Hippocampal formation (tissue), 2 donors: ENCODE data around the gene CCDC28B.

Experiments used
- DNase-seq, 2 donors: peaks; one replicate each; lab custom pipeline; 2025; lab: John Stamatoyannopoulos, UW

The CCDC28B gene

GRCh38 chr1:32194984-32195383, 5.4 kb upstream of the CCDC28B start:
- no peak for DNase-seq

GRCh38 chr1:32195531-32195930, 4.9 kb upstream of the CCDC28B start:
- no peak for DNase-seq

DNA sequence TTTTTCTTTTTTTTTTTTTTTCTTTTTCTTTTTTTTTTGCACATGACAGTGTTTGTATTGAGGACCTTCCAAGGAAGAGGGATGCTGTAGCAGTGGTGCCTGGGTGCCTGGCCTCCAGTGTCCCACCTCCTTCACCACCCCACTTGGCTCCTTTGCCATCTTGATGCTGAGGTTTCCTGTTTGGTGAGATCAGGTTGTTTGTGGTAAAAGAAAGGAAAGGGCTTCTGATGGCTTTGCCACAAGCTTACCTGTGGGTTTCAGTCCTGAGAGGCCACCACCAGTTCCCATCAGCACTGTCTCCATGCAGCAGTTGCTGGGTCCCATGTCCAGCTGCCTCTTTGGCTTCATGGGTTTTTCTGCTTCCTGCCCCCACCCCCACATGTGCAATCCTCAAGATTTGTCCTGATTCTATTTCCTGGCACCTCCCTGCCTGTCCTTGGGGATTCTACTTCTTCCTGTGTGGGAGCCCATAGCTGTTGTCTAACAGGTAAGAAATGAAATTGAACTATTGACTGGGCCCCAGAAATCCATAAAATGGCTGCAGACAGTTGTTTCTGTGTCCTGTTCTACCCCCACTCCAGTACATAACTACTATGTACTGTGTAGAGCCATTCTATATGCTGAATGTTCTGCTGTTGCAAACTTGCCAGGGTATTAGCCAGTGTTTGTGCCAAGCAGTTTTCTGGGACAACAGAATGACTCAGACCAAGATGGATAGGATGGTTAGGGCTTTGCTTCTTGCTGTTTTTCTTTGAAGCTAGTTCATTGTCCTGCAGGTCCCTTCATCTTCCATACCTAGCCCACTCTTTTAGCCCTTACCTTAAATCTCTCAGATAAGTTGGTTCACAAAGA, 4.2 kb upstream of the CCDC28B start:
- DNase-seq = no peak

- DNase-seq = no peak
These were observed 3.3 kb upstream of the CCDC28B start for GRCh38 chr1:32197074-32197473.

GRCh38 chr1:32197837-32198236, 2.6 kb upstream of the CCDC28B start:
- no peak for DNase-seq

DNA sequence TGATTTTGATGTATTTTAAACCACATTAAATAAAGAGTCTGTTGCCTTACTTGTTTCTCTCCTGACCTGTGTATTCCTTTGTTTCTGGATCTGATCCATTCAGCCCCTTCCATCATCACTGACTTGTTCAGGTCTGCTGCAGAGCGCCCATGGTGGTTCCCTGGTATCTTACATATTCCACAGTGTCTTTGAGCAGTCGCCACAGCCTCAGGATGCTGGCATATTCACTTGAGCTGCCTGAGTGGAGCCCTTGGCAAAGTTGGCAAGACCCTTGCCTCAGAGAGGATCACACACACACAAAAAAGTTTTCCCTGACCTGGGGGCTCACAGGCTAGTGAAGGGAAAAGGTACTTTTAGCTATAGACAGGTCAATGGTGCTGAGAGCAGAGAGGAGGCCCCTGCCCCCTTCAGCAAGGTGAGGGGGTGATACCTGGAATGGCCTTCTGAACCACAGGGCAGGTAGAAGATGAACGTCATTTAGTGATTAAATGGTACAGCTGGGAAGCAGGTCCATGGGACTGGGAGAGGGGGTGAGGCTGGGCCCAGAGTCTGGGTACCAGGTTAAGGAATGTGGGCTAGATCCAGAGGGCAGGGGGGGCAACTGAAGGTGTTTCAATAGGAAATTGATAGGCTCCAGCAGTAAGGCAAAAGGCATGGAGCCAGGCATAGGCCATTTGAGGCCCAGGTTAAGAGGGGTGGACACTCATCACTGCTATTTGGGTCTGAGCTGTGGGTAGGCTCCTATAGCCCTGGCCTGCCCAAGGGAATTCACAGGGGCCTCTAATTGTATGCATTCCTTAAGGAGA, 2.0 kb upstream of the CCDC28B start:
- DNase-seq = no peak

DNA sequence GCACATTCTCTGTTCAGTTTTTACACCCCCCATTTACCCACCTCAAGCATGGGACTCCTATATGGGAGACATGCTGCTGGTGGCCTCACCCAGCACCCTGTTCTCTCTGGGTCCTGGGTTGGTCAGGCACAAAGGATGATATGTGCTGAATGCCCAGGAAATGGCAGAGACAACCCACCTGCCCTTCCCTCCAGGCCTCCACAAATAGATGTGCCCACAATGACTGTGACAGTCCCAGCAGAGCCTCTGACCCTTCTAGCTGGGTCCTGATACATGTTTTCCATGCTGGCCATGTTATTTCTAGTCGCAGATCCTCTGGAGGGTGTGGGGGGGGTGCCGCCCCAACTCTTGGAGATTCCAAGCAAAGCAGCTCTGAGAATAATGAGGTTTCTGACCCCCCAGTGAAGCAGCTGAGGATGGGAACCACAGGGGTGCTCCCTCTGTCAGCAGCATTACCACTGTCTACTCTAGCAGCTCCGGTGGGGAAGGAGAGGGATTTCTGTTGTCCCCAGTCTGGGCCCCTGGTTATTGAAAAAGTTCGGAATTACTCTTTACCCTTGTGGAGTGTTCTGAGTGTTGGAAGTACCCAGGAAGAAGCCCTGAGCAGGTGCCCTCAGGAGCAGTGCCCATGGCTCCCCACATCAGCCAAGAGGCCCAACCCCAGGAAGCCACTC, 1.2 kb upstream of the CCDC28B start:
- no peak for DNase-seq

GRCh38 chr1:32199717-32200072, 700 bp upstream of the CCDC28B start:
- DNase-seq = no peak

DNA sequence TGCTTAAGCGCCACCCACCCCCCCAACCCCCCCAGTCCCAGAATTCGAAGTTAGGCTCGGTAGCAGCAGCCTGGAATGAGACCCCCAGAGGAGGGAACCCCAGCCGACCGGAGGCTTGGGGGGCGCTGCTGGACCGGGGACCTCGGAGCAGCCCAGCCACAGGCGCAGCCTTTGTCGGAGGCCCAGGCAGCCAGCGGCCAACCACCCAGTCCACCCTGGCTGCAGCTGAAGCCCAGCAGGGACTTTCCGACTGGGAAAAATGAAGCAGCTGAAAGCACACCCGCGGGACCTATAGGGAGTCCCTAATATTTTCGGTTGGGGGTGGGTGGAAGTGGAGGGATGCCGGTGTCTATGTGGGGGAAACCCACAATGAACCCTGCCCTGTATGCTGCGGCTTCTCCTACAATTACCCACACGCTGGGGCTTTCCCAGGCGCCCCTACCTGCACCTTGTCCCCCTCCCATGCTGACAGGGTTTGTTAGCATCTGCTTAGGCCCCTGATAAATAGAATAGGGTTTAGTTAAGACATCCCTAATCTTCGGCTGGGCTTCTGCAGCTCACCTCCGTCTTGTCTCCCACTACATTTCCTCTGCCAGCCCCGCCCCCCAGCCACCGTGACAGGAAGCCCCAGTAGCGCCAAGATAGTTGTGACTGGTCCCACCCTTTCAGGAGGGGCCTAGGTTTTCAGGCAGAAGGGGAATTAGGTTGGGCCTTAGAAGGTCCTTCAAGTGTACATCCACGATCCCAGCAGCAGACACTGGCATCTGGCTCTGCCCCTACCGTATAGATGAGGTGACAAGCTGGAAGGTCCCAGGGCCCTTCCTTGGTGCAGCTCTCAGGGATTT, 838 bp downstream of the CCDC28B start:
- peak in 1 of 2 donors; percentile 15 for DNase-seq

- no peak for DNase-seq
These were observed 4.6 kb downstream of the CCDC28B start for GRCh38 chr1:32204943-32205361.

DNA sequence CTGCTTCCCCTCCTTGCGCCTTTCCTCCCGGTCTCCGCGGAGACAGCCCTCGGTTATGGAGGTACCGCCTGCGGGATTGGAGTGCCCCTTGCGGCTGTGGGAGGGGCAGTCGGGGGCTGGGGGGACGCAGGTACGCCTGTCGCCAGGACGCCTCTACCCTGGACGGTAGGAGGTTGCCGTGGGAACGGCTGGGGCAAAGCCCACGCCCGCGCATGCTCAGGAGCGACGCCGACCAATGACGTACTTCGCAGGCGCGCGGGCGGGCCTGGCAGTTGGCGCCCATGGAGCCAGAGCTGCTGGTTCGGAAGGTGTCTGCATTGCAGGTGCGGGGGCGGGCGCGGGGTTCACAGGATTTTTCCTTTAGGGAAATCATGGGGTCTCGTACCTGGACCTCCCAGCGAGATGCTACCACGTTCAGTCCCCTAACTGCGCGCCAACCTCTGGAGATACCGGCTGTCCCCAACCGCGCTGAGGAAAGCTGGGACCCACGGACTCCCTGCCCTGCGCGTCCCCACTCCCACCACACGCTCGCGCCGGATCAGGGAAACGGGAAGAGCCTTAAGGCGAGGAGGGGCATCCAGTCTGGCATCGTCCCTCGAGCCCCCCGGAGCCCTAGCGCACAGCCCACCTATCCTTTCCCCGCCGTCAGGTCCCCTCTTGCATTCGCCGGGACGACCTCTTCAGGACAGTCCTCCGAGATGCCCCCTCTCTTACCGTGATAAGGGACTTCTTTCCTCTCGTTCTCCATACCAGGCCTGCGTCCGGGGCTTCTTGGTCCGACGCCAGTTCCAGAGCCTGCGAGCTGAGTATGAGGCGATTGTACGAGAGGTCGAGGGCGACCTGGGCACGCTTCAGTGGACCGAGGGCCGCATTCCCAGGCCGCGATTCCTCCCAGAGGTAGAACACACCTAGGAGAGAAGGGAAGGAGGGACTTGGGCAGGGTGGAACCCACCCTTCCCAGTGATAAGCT, 5.3 kb downstream of the CCDC28B start, which contains the start of gene IQCC:
TSS of gene IQCC (plus strand) at position 271 of the 970 bp plus-strand sequence. CDS start at position 282, 11 bp downstream.
- DNase-seq = peak; percentile 74 to 81

DNA sequence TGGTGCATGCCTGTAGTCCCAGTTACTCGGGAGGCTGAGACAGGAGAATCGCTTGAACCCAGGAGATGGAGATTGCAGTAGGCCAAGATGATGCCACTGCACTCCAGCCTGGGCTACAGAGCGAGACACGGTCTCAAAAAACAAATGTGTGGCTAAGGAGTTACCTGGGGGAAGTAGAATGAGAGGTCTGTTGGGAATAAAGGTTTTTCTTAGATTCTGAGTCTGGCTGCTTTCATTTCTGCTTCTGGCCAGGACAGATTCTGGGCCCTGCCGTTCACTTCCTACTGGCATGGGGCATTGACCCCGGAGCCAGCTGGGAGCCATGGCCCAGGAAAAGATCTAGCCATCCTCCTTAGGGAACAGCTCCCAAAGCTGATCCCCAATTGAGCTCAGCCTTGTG, 8.1 kb downstream of the CCDC28B start:
- no peak for DNase-seq

DNA sequence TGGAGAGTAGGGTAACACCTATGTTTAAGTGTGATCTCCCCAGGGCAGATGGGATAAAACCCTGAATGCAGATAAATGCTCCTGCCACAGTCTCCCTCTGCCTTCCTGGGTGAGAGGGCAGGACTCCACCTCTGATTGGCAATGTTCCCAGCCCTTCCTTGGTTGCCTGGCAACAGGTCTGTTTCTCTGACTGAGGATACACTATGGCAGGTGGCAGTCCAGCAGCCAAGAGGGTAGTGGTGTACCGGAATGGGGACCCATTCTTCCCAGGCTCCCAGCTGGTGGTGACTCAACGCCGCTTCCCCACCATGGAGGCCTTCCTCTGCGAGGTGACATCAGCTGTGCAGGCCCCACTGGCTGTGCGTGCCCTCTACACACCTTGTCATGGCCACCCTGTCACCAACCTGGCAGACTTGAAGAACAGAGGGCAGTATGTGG, 8.5 kb downstream of the CCDC28B start, which contains the start of gene DCDC2B:
TSS of gene DCDC2B (plus strand) at position 199 of the 438 bp plus-strand sequence. CDS start at position 204, 5 bp downstream.
- no peak for DNase-seq

DNA sequence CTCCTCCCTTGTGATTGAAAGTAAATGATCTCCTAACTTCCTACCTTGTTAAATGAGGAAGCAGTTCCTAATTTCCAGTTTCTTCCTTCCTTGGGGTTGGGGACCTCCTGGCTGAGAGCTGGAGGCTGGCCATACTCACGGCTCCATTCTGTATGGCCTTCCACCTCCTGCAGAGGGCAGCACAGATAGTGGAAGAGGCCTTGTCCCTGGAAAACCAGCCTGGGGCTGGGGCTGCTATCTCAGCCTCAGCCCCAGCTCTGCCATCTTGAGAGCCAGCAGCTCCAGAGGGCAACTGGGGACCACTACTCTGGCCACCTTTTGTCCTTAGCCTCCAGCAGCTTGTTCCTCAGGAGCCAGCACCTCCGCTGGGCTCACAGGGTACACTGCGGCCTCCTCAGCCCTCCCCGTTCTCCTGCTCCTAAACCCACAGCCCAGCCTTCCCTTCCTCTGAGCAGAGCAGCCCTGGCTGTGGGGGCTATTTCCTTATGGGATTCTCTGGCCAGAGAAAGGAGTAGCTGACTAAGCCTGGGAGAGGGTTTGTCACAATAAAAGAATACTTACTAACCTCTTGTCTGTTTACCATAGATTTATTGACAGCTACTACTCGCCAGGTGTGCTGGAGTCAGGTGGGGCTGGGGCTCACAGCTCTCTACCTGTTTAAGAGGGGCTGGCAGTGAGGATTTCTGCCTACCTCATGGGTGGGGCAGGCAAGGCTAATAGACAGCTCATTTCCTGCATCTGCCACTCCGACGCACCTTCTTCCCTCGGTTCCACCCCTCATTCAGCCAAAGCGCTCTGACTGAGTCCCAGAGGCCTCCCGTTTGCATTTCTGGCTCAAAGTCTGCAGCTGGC, 15.5 kb downstream of the CCDC28B start:
- peak; percentile 15 to 20 for DNase-seq

DNA sequence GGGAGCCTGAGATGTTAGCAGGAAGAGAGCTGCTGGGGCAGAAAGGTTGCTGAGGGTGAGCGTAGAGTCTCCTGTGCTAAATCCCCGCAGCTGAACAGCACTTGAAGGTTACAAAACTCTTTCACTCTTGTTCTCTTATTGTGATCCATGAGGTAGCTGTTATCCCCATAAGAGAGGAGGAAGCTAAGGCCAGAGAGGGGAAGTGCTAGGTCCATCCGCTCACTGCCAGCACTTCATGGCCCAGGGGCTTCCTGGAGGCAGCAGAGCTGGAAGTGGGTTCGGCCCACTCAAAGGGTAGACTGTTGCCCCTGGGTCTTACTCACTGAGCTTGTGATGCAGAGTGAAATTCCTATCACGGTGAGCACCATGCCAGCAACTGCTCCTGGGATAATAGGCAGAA, 16.2 kb downstream of the CCDC28B start:
- DNase-seq = no peak

DNA sequence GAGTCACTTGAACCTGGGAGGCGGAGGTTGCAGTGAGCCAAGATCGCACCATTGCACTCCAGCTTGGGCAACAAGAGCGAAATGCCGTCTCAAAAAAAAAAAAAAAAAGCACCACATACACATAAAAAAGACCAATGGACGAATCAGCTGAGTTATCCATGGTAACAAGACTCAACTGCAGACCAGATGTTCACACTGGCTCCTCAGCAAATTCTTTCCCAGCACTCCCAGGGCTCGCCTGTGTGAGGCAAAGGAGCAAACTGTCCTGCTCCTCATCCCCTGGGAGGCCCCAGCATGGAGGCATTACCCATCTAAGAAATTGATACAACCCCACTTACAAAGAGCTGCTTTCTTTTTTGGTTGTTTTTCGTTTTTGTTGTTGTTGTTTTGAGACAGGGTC, 18.6 kb downstream of the CCDC28B start:
- DNase-seq = no peak

- no peak for DNase-seq
These were observed 20.6 kb downstream of the CCDC28B start for GRCh38 chr1:32220746-32221580.

DNA sequence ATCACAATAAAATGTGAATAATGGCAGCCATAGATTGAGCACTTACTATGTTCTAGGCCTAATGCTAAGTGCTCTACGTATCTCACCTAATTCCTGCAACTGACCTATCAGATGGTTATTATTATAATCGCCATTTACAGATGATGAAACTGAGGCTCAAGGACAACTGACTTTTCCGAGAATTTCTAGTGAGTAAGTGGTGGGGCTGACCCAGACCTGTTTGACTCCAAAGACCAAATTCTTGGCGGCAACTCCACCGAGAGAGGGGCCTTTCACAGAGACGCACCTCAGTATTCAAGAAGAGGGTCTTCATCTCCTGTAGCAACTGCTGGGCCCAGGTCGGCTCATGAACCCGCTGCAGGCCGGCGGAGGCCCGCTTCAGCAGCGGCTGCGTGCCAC, 21.2 kb downstream of the CCDC28B start:
- no peak for DNase-seq
